ENCODE results near the gene STRBP.

Gene STRBP

DNA sequence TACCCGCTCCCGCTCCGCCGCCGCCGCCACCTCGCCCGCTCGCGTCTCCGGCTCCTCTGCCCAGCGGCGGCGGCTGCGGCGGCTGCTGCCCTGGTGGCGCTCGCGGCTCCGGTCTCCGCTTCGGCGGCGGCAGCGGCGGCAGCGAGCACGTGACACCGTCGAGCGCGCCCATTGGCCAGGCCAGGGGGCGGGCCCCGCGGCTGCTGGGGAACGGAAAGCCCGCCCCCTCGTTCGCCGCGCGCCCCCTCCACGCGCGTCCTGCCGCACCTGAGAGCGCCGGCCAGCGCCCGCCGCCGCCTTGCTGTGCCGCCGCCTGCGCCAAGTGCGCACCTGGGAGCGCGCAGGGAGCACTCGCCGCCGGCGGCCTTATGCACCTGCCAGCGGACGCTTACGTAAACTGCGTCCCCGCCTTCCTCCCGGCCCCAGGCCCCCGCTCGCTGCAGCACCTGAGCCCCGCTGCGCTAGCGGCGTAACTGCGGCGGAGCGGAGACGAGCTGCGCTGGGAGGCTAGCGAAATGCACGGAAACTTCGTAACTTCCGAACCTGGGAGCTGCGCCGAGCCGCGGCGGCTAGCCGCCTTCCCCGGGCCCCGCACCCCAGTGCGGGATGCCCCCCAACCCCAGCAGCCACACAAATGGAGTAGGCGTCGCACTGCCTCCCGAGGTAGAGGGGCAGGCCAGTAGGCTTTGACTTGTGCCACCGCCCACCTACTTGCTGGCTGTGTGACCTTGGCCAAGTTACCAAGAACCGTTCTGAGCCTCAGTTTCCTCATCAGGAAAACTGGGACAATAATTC, at the start of gene STRBP:
Gene STRBP, minus strand, starts transcription at position 122 of the 795 bp plus-strand sequence. CDS start 84,452 bp downstream, outside the sequence.
- TF ChIP-seq, protein P1, sequence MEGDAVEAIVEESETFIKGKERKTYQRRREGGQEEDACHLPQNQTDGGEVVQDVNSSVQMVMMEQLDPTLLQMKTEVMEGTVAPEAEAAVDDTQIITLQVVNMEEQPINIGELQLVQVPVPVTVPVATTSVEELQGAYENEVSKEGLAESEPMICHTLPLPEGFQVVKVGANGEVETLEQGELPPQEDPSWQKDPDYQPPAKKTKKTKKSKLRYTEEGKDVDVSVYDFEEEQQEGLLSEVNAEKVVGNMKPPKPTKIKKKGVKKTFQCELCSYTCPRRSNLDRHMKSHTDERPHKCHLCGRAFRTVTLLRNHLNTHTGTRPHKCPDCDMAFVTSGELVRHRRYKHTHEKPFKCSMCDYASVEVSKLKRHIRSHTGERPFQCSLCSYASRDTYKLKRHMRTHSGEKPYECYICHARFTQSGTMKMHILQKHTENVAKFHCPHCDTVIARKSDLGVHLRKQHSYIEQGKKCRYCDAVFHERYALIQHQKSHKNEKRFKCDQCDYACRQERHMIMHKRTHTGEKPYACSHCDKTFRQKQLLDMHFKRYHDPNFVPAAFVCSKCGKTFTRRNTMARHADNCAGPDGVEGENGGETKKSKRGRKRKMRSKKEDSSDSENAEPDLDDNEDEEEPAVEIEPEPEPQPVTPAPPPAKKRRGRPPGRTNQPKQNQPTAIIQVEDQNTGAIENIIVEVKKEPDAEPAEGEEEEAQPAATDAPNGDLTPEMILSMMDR (IDR thresholded peaks at IDR 0.05; ENCODE audit: extremely low read depth, missing control alignments): peak; percentile 48
- peak; percentile 99 for DNase-seq (ENCODE audit: low spot score)

DNA sequence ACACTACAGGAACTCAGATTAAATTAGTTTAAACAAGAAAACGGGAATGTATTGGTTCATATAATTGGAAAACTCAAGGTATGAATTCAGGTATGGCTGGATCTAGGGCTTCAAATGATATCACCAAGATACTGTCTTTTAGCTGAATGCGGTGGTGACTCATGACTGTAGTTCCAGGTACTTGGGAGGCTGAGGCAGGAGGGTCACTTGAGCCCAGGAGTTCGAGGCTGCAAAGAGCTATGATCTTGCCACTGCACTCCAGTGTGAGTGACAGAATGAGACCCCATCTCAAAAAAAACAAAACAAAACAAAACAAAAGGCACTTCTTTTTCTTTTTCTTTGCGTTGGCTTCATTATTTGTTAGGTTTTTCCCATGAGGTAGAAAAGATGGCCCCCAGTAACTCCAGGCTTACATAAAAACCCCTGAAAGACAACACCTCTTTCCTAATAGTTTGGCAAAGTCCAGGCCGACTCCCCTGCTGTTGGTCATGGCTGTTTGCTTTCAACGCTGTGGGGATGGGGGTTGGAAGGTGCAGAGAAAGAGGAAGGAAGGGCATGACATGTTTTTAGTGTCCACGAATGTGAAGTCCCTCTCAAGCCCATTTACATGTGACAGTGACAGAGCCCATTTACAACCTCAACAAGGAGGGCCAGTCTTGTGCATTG, 47.8 kb upstream of the STRBP start:
- no peak for DNase-seq (ENCODE audit: low spot score)
- TF ChIP-seq, protein P1 (IDR thresholded peaks at IDR 0.05; ENCODE audit: extremely low read depth, missing control alignments): no peak

DNA sequence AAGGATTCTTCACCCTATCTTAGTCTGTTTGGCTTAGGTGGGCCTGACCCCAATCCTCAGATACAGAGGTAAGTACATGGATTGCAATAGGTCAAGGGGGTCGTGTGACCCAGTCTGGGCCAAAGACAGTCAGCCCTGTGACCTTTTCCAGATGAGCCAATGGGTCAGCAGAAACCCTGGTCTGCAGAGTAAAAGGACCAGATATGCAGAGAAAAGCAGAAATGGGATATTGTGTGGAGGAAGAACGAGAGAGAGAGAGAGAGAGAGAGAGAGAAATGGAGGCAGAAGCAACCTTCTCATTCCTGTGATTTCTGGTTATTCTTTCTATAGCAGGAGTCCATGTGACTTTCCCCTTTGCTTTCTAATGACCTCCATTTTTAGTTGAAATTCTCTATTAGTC, 47.2 kb upstream of the STRBP start:
- DNase-seq (ENCODE audit: low spot score): no peak
- TF ChIP-seq, protein P1 (IDR thresholded peaks at IDR 0.05; ENCODE audit: extremely low read depth, missing control alignments): no peak

DNA sequence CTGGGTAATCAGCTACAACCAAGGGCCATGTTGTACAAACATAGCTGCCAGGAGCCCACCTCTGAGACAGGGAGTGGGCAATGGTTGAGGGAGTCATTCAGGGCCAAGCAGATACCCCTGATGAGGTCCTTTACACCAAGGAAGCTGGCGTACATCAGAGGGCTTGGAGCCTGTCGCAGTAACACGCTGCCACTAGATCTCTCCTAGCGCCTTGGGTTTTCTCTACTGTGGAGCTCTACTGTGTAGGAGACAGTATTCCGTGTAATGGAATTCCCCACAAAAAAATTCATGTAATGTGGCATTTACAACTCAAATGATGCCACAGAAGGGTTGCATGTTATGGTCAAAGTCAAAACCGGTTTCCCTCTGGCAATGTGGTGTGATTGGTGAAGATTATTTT, 46.2 kb upstream of the STRBP start:
- DNase-seq (ENCODE audit: low spot score): no peak
- TF ChIP-seq, protein P1 (IDR thresholded peaks at IDR 0.05; ENCODE audit: extremely low read depth, missing control alignments): no peak

DNA sequence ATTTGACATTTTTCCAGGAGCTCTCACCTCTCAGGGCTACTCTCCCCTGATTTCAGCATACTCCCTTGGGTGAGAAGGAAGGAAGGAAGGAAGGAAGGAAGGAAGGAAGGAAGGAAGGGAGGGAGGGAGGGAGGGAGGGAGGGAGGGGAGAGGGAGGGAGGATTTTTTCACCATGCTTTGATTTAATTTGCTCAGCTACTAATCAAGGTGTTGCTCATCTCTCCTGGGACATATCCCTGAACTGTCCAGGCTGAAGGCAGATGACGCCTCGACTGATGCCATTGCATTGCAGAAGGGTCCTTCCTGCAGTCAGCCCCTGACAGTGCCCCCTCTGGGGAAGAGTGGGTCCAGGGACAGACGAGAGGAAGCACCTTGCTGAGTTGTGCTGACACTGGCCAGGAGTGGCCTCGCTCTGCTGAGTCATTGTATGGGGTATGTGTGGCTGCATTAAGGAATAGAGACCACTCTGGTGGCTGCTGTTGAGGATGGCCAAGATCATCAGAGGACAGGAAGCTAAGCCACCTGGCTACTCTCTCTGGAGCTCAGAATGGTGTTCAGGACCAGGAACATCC, 44.0 kb upstream of the STRBP start:
- no peak for DNase-seq (ENCODE audit: low spot score)
- TF ChIP-seq, protein P1 (IDR thresholded peaks at IDR 0.05; ENCODE audit: extremely low read depth, missing control alignments): no peak

GRCh38 chr9:123311250-123311752, 42.9 kb upstream of the STRBP start:
- TF ChIP-seq, protein P1 (IDR thresholded peaks at IDR 0.05; ENCODE audit: extremely low read depth, missing control alignments): no peak
- DNase-seq (ENCODE audit: low spot score): no peak

All from GM20000 (cell line).